Kidney (tissue), 14 donors: Measurements from ENCODE around the gene NHS. TPM values are rescaled to one million over a fixed set of nuclear protein-coding genes. Genes with fewer than 3 reads are reported as not detected.
A peak's percentile ranks its signal among the peaks of the same experiment; 100 is the strongest.

Experiments
- DNase-seq, 5 donors: peaks; one replicate each; pipeline ENCODE4 v3.0.0-alpha.2; 2013 to 2020
- FAIRE-seq: peaks from 2 replicates; lab custom pipeline; 2012; peaks lifted over from hg19 to GRCh38; lab: Jason Lieb, UNC
- H3K27ac ChIP-seq, 2 donors: one replicate each; pipeline ENCODE4 v1.7.0; 2013; ENCODE audit warnings: low read depth in 2 of 2, low read length in 2 of 2, inconsistent platforms in 1 of 2
- H3K27me3 ChIP-seq: one replicate; pipeline ENCODE4 v1.7.1; 2013; ENCODE audit warnings: low read length, inconsistent platforms; ENCODE audit not compliant: control insufficient read depth, insufficient read depth
- H3K36me3 ChIP-seq, 3 donors: one replicate each; pipeline versions ENCODE4 v1.7.0 to v1.7.1; 2013; ENCODE audit warnings: low read length in 3 of 3, control low read depth in 1 of 3, inconsistent platforms in 1 of 3; ENCODE audit not compliant: insufficient read depth in 3 of 3, control insufficient read depth in 2 of 3
- H3K4me1 ChIP-seq, 3 donors: one replicate each; pipeline versions ENCODE4 v1.7.0 to v1.7.1; 2013; ENCODE audit warnings: low read length in 3 of 3, inconsistent platforms in 1 of 3, low read depth in 1 of 3; ENCODE audit not compliant: control insufficient read depth in 2 of 3, insufficient read depth in 2 of 3
- H3K4me3 ChIP-seq, 3 donors: one replicate each; pipeline versions ENCODE4 v1.7.0 to v1.8.1; 2013; ENCODE audit warnings: low read length in 3 of 3, control low read depth in 1 of 3, inconsistent platforms in 1 of 3
- H3K9ac ChIP-seq, 3 donors: one replicate each; pipeline versions ENCODE4 v1.7.0 to v1.7.1; 2013; ENCODE audit warnings: low read length in 3 of 3, control low read depth in 1 of 3, inconsistent platforms in 1 of 3
- H3K9me3 ChIP-seq, 3 donors: one replicate each; pipeline versions ENCODE4 v1.7.0 to v1.7.1; 2013; ENCODE audit warnings: low read length in 3 of 3, control low read depth in 1 of 3, inconsistent platforms in 1 of 3; ENCODE audit not compliant: control insufficient read depth in 2 of 3, insufficient read depth in 1 of 3
- CTCF ChIP-seq: IDR thresholded peaks from 3 replicates; pipeline ENCODE4 v1.5.1; 2012; ENCODE audit warnings: mild to moderate bottlenecking, moderate library complexity, borderline replicate concordance; ENCODE audit not compliant: insufficient read depth; ENCODE audit errors: extremely low read depth
- intact Hi-C: fragments of 100-400 bp; cut with DNase I; formaldehyde crosslinking; loops from one replicate; pipeline ENCODE4 v1.11.1; 2022
- polyA plus RNA-seq: library from polyadenylated mRNA; stranded (reverse); fragments of 350-450 nt; fragmentation: Illumina TruSeq; extraction: RNeasy Lipid Tissue Mini Kit (QIAGEN cat#74804); gene quantifications from one replicate; pipeline ENCODE4 v1.2.3, GENCODE V29; 2014; ENCODE audit warnings: low read depth, low replicate concordance; ENCODE audit not compliant: insufficient read depth
- total RNA-seq: library from RNA; stranded (reverse); fragmentation: NEBNext Ultra II Directional; extraction: Animal tissue kit (Norgen Biotek cat#: 25700); gene quantifications from one replicate; pipeline ENCODE4 v1.2.1, GENCODE V29; 2021
- donor health status: control.
- donor health status: control.
- donor health status: control.
- donor health status: control.
- donor health status: control.
- donor health status: DM: yes; HTN: yes; CAD: no.
- donor health status: Normal renal cell carcinoma (clear cell type).

The NHS gene
- total and polyA plus RNA-seq, 2 donors from 2014 or later, result 3.1 to 28.9 TPM

- peaks cover 5% of the 10 kb centered on the region for H3K27me3 ChIP-seq
- H3K27ac ChIP-seq, result peak overlapping the region; percentile 85 to 94
- DNase-seq (peak in 4 of 5 donors; percentile 52 to 89 (median 78)), FAIRE-seq (peak; percentile 98)
- no peaks in the 10 kb centered on the region for H3K36me3 ChIP-seq
- H3K4me1 ChIP-seq, result peaks cover 8 to 29% (median 14%) of the 10 kb centered on the region in 3 donors
- no peak for TF ChIP-seq CTCF
- intact Hi-C loops, result no loop called here
- peak overlapping the region in 1 of 3 donors; percentile 58 for H3K9ac ChIP-seq
- no peak overlapping the region for H3K4me3 ChIP-seq
- H3K9me3 ChIP-seq, result no peaks in the 10 kb centered on the region
These were observed 205.6 kb downstream of the NHS start for GRCh38 chrX:17580539-17581152.

DNA sequence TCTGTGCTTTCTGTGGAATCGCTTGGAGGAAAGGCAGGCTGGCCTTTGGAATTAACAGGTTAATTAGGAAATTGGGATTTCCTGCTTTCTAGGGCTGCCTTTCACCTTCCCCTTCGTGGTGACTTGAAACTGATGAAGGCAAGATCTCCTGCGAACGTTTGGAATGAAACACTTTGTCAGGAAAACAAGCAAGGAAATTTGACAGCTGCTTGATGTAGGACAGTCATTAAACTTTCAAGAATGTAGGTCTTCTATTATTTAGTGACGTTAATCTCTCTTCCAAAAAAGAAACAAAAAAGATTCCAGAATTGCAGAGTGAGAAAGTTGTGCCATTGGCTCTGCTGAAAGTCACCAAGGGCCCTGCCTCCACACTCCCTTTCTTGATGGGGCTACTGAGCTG, 206.6 kb downstream of the NHS start:
- DNase-seq, result peak in 1 of 5 donors; percentile 66
- intact Hi-C loops, result no loop called here
- H3K4me3 ChIP-seq, result no peak overlapping the region
- H3K9me3 ChIP-seq, result no peaks in the 10 kb centered on the region
- no peaks in the 10 kb centered on the region for H3K36me3 ChIP-seq
- peaks cover 3% of the 10 kb centered on the region for H3K27me3 ChIP-seq
- TF ChIP-seq CTCF, result no peak
- peaks cover 8 to 29% (median 14%) of the 10 kb centered on the region in 3 donors for H3K4me1 ChIP-seq
- H3K27ac ChIP-seq, result peak overlapping the region; percentile 65 to 94
- FAIRE-seq, result peak; percentile 8
- H3K9ac ChIP-seq, result no peak overlapping the region

DNA sequence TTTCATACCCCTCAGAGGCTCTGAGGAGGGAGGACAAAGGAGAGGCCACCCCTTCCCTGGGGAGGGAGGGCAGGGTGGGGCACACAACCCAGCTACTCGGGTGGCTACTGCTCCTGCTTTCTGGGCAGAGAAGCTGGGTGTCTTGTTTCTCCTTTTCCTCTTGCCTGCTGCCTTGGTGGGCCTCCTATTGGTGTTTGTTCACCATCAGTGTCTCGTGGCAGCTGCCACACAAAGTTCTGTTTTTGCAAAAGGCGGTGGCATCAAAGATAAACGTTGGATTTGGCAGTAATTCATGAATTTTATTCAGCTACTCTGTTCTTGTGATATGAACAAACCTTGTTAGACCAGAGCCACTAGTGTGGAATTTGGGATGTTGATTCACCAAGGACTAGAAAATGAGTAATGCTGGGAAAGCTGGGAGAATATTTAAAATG, 209.3 kb downstream of the NHS start:
- Histone ChIP-seq H3K27me3 (peaks cover 2% of the 10 kb centered on the region), H3K4me1 (peaks cover 5 to 29% (median 12%) of the 10 kb centered on the region in 3 donors), H3K4me3 (no peak overlapping the region), H3K27ac (peak overlapping the region; percentile 32 to 40), H3K9me3 (no peaks in the 10 kb centered on the region), H3K9ac (no peak overlapping the region), H3K36me3 (no peaks in the 10 kb centered on the region)
- DNase-seq (no peak), FAIRE-seq (no peak)
- TF ChIP-seq CTCF, result no peak
- intact Hi-C loops, result no loop called here
